Kidney (tissue), 14 donors: ENCODE measurements around the gene SCIN. TPM values are rescaled to one million over a fixed set of nuclear protein-coding genes. Genes with fewer than 3 reads are reported as not detected.

Experiments
- DNase-seq, 5 donors: peaks; one replicate each; pipeline ENCODE4 v3.0.0-alpha.2; 2013 to 2020
- FAIRE-seq: peaks from 2 replicates; lab custom pipeline; 2012; peaks lifted over from hg19 to GRCh38; lab: Jason Lieb, UNC
- H3K27ac ChIP-seq, 2 donors: one replicate each; pipeline ENCODE4 v1.7.0; 2013; ENCODE audit warnings: low read depth in 2 of 2, low read length in 2 of 2, inconsistent platforms in 1 of 2
- H3K27me3 ChIP-seq: one replicate; pipeline ENCODE4 v1.7.1; 2013; ENCODE audit warnings: low read length, inconsistent platforms; ENCODE audit not compliant: control insufficient read depth, insufficient read depth
- H3K36me3 ChIP-seq, 3 donors: one replicate each; pipeline versions ENCODE4 v1.7.0 to v1.7.1; 2013; ENCODE audit warnings: low read length in 3 of 3, control low read depth in 1 of 3, inconsistent platforms in 1 of 3; ENCODE audit not compliant: insufficient read depth in 3 of 3, control insufficient read depth in 2 of 3
- H3K4me1 ChIP-seq, 3 donors: one replicate each; pipeline versions ENCODE4 v1.7.0 to v1.7.1; 2013; ENCODE audit warnings: low read length in 3 of 3, inconsistent platforms in 1 of 3, low read depth in 1 of 3; ENCODE audit not compliant: control insufficient read depth in 2 of 3, insufficient read depth in 2 of 3
- H3K4me3 ChIP-seq, 3 donors: one replicate each; pipeline versions ENCODE4 v1.7.0 to v1.8.1; 2013; ENCODE audit warnings: low read length in 3 of 3, control low read depth in 1 of 3, inconsistent platforms in 1 of 3
- H3K9ac ChIP-seq, 3 donors: one replicate each; pipeline versions ENCODE4 v1.7.0 to v1.7.1; 2013; ENCODE audit warnings: low read length in 3 of 3, control low read depth in 1 of 3, inconsistent platforms in 1 of 3
- H3K9me3 ChIP-seq, 3 donors: one replicate each; pipeline versions ENCODE4 v1.7.0 to v1.7.1; 2013; ENCODE audit warnings: low read length in 3 of 3, control low read depth in 1 of 3, inconsistent platforms in 1 of 3; ENCODE audit not compliant: control insufficient read depth in 2 of 3, insufficient read depth in 1 of 3
- intact Hi-C: fragments of 100-400 bp; cut with DNase I; formaldehyde crosslinking; loops from one replicate; pipeline ENCODE4 v1.11.1; 2022
- polyA plus RNA-seq: library from polyadenylated mRNA; stranded (reverse); fragments of 350-450 nt; fragmentation: Illumina TruSeq; extraction: RNeasy Lipid Tissue Mini Kit (QIAGEN cat#74804); gene quantifications from one replicate; pipeline ENCODE4 v1.2.3, GENCODE V29; 2014; ENCODE audit warnings: low read depth, low replicate concordance; ENCODE audit not compliant: insufficient read depth
- total RNA-seq: library from RNA; stranded (reverse); fragmentation: NEBNext Ultra II Directional; extraction: Animal tissue kit (Norgen Biotek cat#: 25700); gene quantifications from one replicate; pipeline ENCODE4 v1.2.1, GENCODE V29; 2021
- TF ChIP-seq, protein P1 (sequence below): IDR thresholded peaks from 3 replicates; pipeline ENCODE4 v1.5.1; 2012; ENCODE audit warnings: mild to moderate bottlenecking, moderate library complexity, borderline replicate concordance; ENCODE audit not compliant: insufficient read depth; ENCODE audit errors: extremely low read depth
- donor health status: control.
- donor health status: control.
- donor health status: control.
- donor health status: control.
- donor health status: control.
- donor health status: DM: yes; HTN: yes; CAD: no.
- donor health status: Normal renal cell carcinoma (clear cell type).

Gene SCIN
- total and polyA plus RNA-seq, 2 donors from 2014 or later, result 62.8 to 141 TPM

DNA sequence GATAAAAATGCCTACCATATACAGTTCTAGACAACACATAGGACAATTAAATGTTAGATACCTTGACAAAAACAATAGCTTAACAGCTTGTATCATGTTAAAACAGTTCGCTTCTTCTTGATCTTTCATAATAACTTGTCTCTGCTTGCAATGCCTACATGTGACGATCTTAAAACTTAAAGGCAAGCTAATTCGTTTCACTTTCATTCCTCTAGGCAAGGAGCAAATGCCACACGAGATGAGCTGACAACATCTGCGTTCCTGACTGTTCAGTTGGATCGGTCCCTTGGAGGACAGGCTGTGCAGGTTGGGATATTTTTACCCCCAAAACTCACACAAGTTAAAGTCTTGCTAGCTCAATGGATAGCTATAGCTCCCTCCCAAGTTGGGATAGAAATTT lies 65.3 kb downstream of the SCIN start:
- TF ChIP-seq, protein P1, sequence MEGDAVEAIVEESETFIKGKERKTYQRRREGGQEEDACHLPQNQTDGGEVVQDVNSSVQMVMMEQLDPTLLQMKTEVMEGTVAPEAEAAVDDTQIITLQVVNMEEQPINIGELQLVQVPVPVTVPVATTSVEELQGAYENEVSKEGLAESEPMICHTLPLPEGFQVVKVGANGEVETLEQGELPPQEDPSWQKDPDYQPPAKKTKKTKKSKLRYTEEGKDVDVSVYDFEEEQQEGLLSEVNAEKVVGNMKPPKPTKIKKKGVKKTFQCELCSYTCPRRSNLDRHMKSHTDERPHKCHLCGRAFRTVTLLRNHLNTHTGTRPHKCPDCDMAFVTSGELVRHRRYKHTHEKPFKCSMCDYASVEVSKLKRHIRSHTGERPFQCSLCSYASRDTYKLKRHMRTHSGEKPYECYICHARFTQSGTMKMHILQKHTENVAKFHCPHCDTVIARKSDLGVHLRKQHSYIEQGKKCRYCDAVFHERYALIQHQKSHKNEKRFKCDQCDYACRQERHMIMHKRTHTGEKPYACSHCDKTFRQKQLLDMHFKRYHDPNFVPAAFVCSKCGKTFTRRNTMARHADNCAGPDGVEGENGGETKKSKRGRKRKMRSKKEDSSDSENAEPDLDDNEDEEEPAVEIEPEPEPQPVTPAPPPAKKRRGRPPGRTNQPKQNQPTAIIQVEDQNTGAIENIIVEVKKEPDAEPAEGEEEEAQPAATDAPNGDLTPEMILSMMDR, result no peak
- no peak for FAIRE-seq
- intact Hi-C loops, result no loop called here
- Histone ChIP-seq H3K27me3 (no peaks in the 10 kb centered on the region), H3K9me3 (no peaks in the 10 kb centered on the region), H3K9ac (no peak overlapping the region), H3K4me3 (peak overlapping the region in 1 of 3 donors; percentile 1), H3K36me3 (peaks cover 0 to 7% (median 2%) of the 10 kb centered on the region in 3 donors), H3K4me1 (peaks cover 0 to 2% (median 0%) of the 10 kb centered on the region in 3 donors), H3K27ac (no peak overlapping the region)
- DNase-seq, result no peak

DNA sequence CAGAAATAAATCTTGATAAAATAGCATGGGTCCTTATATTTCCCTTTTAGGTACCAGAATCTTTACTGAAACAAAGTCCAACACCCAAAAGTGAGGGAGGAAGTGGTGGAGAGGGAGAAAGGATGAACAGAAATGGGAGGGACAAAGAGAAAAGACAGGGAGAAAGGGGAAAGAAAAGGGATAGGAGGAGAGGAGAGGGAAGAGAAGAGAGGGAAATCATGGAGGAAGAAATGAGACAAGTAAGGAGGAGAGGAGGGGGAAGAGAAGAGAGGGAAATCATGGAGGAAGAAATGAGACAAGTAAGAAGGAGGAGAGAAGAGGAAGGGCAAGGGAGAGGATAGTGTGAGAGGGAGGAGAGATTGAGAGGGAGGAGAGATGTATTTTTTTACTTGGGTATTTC lies 66.8 kb downstream of the SCIN start:
- intact Hi-C loops, result no loop called here
- peaks cover 0 to 7% (median 6%) of the 10 kb centered on the region in 3 donors for H3K36me3 ChIP-seq
- H3K4me3 ChIP-seq, result no peak overlapping the region
- TF ChIP-seq, protein P1, result no peak
- H3K27ac ChIP-seq, result no peak overlapping the region
- H3K9me3 ChIP-seq, result no peaks in the 10 kb centered on the region
- no peak overlapping the region for H3K9ac ChIP-seq
- H3K27me3 ChIP-seq, result no peaks in the 10 kb centered on the region
- DNase-seq (no peak), FAIRE-seq (no peak)
- peaks cover 0 to 2% (median 0%) of the 10 kb centered on the region in 3 donors for H3K4me1 ChIP-seq

DNA sequence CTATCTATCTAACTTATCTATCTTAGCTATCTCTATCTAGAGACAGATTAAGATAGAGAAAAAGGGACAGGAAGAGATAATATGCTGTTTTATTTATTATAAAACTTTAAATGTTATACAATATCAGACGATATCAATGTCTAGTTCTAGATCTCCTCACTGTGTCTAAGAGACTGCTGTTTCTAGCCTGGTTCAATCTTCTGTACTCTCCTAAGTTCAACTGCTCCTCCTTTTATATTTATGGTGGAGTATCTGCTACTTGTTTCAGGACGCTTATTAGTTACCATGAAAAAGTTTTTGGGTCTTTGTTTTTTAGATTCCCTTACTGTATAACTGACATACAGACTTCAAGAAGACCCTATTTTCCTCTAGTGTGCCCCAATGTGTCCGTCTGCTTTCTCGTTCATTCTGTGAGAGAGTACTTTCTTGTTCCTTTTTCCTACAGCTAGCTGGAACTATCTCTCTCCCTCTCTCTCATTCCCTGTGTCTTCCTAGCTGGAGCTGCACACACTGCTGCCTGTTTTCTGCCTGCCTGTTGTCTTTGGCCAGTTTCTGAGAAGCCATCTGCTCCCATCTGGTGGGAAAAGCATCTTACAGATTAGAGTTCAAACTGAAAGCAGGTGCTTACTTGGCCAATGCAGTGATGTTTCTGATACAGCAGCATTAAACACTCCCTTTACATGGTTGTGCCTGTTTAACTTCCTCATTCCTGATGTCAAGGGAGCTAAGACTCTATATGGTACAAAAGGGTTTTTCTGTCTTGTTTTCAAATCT lies 67.5 kb downstream of the SCIN start:
- no peaks in the 10 kb centered on the region for H3K9me3 ChIP-seq
- H3K27me3 ChIP-seq, result no peaks in the 10 kb centered on the region
- TF ChIP-seq, protein P1, result no peak
- H3K36me3 ChIP-seq, result peaks cover 0 to 11% (median 6%) of the 10 kb centered on the region in 3 donors
- H3K4me1 ChIP-seq, result peaks cover 0 to 2% (median 0%) of the 10 kb centered on the region in 3 donors
- intact Hi-C loops, result no loop called here
- no peak overlapping the region for H3K4me3 ChIP-seq
- DNase-seq (peak in 1 of 5 donors; percentile 56), FAIRE-seq (no peak)
- H3K27ac ChIP-seq, result no peak overlapping the region
- no peak overlapping the region for H3K9ac ChIP-seq
